Measurements from ENCODE around the gene POU2F3. TPM values are rescaled to one million over a fixed set of nuclear protein-coding genes. Genes with fewer than 3 reads are reported as not detected.
"Not testable (repeated sequence)": the region's sequence is repeated elsewhere in the genome, so short reads cannot be mapped to it uniquely, and the experiment has no call there.

The POU2F3 gene
- total RNA-seq, 1 donor from 2014 or later, result not detected

DNA sequence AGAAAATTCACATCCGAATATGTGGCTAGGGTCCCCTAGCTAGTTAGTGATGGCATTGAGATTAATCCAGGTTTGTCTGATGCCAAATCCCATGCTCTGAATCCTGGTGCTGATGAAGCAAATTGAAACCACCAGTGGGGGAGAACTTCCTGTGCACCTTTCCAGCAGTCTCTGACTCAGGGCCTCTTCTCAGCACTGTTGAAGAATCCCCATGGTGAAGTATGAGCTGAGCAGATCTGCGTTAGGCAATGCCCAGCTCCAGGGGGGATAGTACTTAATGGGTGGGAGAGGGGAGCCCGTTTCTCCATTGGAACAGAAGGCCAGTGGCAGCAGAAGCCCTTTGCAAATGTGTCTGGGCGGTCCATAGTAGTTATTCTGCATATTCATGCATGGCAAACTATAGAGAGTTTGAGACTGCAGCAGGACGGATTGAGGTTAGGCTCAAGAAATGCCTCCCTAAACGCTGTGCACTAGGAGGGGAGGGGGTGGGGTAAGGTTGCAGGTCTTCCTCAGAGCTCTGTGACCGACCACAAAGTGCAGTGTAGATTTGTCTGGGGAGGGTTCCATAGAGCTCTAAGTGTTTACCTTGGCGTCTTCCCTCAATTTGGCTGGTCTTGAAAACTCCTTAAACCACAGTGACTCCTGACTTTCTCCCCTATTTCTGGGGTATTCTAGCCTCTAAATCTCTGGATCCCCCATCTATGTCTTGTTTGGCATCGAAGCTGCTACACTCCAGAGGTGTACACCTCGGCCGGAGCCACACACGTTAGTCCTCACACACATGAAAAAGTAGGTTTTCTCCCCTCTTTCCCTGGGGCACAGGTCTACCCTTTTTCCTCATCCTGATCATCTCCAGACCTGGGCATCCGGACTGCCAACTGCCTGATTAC, 4.8 kb downstream of the POU2F3 start:
- no peak overlapping the region for H3K4me3 Mint-ChIP-seq
- DNase-seq (no peak), ATAC-seq (ENCODE audit: low read depth) (no peak)
- no peaks in the 10 kb centered on the region for H3K9me3 Mint-ChIP-seq
- CTCF ChIA-PET, result no interaction called here
- H3K27ac Mint-ChIP-seq, result no peak overlapping the region
- H3K4me1 Mint-ChIP-seq, result peaks cover 7% of the 10 kb centered on the region
- intact Hi-C loops (cut with micrococcal nuclease), result no loop called here
- POLR2A ChIA-PET, result no interaction called here
- H3K27me3 Mint-ChIP-seq, result peaks cover 45% of the 10 kb centered on the region
- TF ChIP-seq, protein P1, sequence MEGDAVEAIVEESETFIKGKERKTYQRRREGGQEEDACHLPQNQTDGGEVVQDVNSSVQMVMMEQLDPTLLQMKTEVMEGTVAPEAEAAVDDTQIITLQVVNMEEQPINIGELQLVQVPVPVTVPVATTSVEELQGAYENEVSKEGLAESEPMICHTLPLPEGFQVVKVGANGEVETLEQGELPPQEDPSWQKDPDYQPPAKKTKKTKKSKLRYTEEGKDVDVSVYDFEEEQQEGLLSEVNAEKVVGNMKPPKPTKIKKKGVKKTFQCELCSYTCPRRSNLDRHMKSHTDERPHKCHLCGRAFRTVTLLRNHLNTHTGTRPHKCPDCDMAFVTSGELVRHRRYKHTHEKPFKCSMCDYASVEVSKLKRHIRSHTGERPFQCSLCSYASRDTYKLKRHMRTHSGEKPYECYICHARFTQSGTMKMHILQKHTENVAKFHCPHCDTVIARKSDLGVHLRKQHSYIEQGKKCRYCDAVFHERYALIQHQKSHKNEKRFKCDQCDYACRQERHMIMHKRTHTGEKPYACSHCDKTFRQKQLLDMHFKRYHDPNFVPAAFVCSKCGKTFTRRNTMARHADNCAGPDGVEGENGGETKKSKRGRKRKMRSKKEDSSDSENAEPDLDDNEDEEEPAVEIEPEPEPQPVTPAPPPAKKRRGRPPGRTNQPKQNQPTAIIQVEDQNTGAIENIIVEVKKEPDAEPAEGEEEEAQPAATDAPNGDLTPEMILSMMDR (IDR thresholded peaks at IDR 0.05), result no peak
- H3K36me3 Mint-ChIP-seq (ENCODE audit: low read depth), result no peaks in the 10 kb centered on the region

DNA sequence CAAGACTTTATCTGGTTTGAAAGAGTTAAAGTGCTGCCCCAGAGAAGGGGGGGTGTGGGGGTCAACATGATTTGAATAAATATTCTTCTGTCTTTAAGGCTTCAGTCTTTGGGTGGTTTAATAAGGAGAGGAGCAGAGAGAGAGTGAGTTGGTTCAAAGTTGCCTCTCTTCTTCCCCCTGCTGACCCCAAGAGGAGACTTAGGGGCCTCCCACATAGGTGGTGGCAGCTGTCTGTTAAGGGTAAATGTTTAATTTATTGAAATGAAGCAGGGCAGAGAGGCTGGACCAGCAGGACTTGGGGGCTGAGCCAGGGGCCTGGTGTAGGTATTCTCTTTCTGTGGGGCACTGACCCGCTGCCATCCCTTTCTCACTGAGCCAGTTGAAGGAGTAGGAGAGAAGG, 5.5 kb downstream of the POU2F3 start:
- ATAC-seq (ENCODE audit: low read depth), result no peak
- H3K27me3 Mint-ChIP-seq, result peaks cover 42% of the 10 kb centered on the region

DNA sequence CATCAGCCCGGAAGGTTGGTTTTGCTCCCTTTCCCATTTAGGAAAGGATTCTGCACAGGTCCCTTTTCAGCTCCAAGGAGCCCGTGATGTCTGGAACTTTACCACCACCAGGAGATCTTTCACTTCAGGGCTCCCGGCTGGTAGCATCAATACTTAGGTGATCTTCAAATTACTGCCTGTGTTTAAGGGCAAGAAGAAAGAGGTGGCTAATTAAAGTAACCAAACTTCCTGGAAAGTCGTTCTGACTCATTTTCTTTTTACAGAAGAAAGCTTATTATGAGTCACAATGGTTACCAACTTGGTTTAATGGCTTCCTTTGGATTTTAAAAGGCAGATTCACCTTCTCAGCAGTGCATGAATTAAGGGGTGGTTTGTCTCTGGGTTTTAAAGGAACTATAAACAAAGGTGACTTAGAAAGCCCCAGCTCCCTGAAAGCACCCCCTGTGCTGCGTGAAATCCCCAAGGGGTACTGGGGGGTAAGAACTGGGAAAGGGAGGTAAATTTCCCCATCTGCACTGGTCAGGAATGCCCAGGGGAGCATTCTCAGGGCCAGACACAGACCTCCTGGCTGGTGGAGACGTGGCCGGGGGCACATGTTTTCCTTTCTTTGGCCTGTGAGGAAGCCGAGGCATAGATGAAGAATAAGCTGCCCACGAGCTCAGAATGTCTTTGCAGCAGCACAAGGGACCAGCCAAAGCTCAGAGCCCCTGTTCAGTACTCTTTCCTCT, 8.8 kb downstream of the POU2F3 start:
- POLR2A ChIA-PET, result interaction anchor here (0.6 kb wide), 1 partner anchor 57 kb away, joined by 4 read pairs; no protein-coding TSS in a partner anchor
- no peak overlapping the region for H3K4me3 Mint-ChIP-seq

More for the DNA sequence above, 5.5 kb downstream of the POU2F3 start:
- ChIA-PET POLR2A (no interaction called here), CTCF (no interaction called here)
- Mint-ChIP-seq H3K36me3 (ENCODE audit: low read depth) (no peaks in the 10 kb centered on the region), H3K27ac (no peak overlapping the region), H3K4me3 (no peak overlapping the region), H3K9me3 (no peaks in the 10 kb centered on the region), H3K4me1 (peaks cover 4% of the 10 kb centered on the region)
- intact Hi-C loops (cut with micrococcal nuclease), result no loop called here
- no peak for DNase-seq
- TF ChIP-seq, protein P1 (IDR thresholded peaks at IDR 0.05), result no peak

DNA sequence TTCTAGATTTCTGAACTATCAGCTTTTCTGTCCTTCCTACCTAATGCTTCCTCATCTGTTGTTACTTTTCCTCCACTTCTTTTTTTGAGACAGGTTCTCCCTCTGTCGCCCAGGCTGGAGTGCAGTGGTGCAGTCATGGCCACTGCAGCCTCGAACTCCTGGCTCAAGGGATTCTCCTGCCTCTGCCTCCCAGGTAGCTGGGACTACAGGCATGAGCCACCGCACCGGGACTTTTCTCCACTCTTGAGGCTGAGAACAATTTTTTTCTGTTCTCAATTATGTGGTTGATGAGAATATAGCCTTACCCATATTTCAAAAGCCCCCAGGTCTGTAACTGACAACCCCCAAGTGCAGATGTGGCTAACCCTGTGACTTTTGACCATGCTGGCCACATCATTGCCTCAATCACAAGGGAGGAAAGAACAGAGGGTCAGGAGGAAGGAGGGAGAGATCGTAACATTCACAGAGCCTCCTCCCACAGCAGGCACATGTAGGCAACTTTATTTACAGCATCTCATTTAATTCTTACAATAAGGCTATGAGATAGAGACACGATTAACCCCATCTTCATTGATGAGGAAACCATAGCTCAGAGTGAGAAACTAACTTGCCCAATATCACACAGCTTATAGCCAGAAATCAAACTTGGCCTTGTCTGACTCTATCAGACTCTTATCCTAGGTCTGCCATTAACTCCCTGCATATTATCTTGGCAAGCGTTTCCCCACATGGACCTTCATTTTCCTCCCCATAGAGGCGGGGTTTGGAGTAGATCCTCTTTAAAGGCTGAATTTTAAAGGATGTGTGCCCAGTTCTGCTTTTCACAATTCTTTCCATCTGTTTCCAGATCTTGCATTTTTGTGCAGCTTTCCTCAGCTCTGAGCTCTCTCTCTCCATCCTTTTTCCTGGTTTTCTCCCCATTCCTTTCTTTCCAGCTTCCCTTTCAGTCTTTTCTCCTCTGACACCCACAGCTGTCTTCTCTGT, 9.6 kb downstream of the POU2F3 start:
- Mint-ChIP-seq H3K4me3 (no peak overlapping the region), H3K9me3 (no peaks in the 10 kb centered on the region), H3K36me3 (ENCODE audit: low read depth) (no peaks in the 10 kb centered on the region), H3K27ac (no peak overlapping the region), H3K27me3 (peaks cover 27% of the 10 kb centered on the region), H3K4me1 (peaks cover 2% of the 10 kb centered on the region)
- TF ChIP-seq, protein P1 (IDR thresholded peaks at IDR 0.05), result no peak
- ChIA-PET POLR2A (interaction anchor here (0.6 kb wide), 1 partner anchor 57 kb away, joined by 4 read pairs; no protein-coding TSS in a partner anchor), CTCF (interaction anchor here (0.9 kb wide), 1 partner anchor 53 kb away, joined by 3 read pairs; no protein-coding TSS in a partner anchor)
- no peak for ATAC-seq (ENCODE audit: low read depth)
- intact Hi-C loops (cut with micrococcal nuclease), result no loop called here
- DNase-seq, result no peak

More for the DNA sequence above, 8.8 kb downstream of the POU2F3 start:
- CTCF ChIA-PET, result no interaction called here
- TF ChIP-seq, protein P1 (IDR thresholded peaks at IDR 0.05), result no peak
- intact Hi-C loops (cut with micrococcal nuclease), result no loop called here
- peaks cover 2% of the 10 kb centered on the region for H3K4me1 Mint-ChIP-seq
- no peaks in the 10 kb centered on the region for H3K9me3 Mint-ChIP-seq
- ATAC-seq (ENCODE audit: low read depth) (peak; percentile 25), DNase-seq (no peak)
- no peaks in the 10 kb centered on the region for H3K36me3 Mint-ChIP-seq (ENCODE audit: low read depth)
- H3K27me3 Mint-ChIP-seq, result peaks cover 24% of the 10 kb centered on the region
- H3K27ac Mint-ChIP-seq, result no peak overlapping the region

DNA sequence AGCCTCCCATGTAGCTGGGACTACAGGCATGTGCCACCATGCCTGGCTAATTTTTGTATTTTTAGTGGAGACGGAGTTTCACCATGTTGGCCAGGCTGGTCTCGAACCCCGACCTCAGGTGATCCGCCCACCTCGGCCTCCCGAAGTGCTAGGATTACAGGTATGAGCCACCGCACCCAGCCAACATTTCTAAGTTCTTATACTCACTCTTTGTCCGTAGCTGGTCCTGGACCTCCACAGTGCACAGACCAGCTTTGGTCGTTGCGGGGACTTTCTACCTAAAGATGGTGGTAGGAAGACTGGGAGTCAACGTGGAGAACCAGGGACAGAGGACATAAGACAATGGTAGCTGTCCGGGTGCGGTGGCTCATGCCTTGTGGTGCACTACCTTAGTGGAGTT, 13.4 kb downstream of the POU2F3 start:
- H3K4me3 Mint-ChIP-seq; CTCF ChIA-PET; POLR2A ChIA-PET; H3K36me3 Mint-ChIP-seq (ENCODE audit: low read depth); DNase-seq; H3K9me3 Mint-ChIP-seq; H3K27ac Mint-ChIP-seq; intact Hi-C loops (cut with micrococcal nuclease); ATAC-seq (ENCODE audit: low read depth): not testable (repeated sequence)
- H3K4me1 Mint-ChIP-seq, result peaks cover 14% of the 10 kb centered on the region
- peaks cover 39% of the 10 kb centered on the region for H3K27me3 Mint-ChIP-seq
